Activated naive CD4-positive, alpha-beta T cell treated with anti-CD3 and anti-CD28 coated beads for 36 hours (primary cell): Measurements from ENCODE around the gene PYROXD2. TPM values are rescaled to one million over a fixed set of nuclear protein-coding genes. Genes with fewer than 3 reads are reported as not detected.

ENCODE experiments used
- CTCF ChIA-PET: fragments of 350-600 bp; sonication (Branson Sonifier 250); formaldehyde crosslinking; loops from one replicate; lab custom pipeline; 2021; ENCODE audit warnings: antibody characterized with exemption; lab: Charles Lee
- DNase-seq: peaks from one replicate; pipeline ENCODE4 v3.0.0-alpha.2; 2020
- H3K27ac Mint-ChIP-seq: one replicate; pipeline ENCODE4 v1.8.0; 2021; ENCODE audit warnings: mild to moderate bottlenecking, mixed read lengths
- H3K27me3 Mint-ChIP-seq: one replicate; pipeline ENCODE4 v1.8.0; 2021; ENCODE audit warnings: low read depth, mixed read lengths
- H3K36me3 Mint-ChIP-seq: one replicate; pipeline ENCODE4 v1.8.0; 2021; ENCODE audit warnings: low read depth, mixed read lengths
- H3K4me1 Mint-ChIP-seq: one replicate; pipeline ENCODE4 v1.8.0; 2021; ENCODE audit warnings: low read depth, mixed read lengths
- H3K4me3 Mint-ChIP-seq: one replicate; pipeline ENCODE4 v1.8.0; 2021; ENCODE audit warnings: mild to moderate bottlenecking, moderate library complexity, mixed read lengths
- H3K9me3 Mint-ChIP-seq: one replicate; pipeline ENCODE4 v1.8.0; 2021; ENCODE audit warnings: mixed read lengths
- intact Hi-C: fragments of 100-400 bp; cut with micrococcal nuclease; formaldehyde crosslinking; loops from one replicate; pipeline ENCODE4 v1.15.1; 2023
- total RNA-seq, 2 experiments: library from RNA; stranded (reverse); gene quantifications; one replicate each; pipeline ENCODE4 v1.2.3, GENCODE V29; 2021

The PYROXD2 gene
- total RNA-seq, 2 experiments from 2014 or later, result 4.2 to 5.0 TPM

GRCh38 chr10:98380493-98381339 lies 34.3 kb downstream of the PYROXD2 start:
- peaks cover 3% of the 10 kb centered on the region for H3K9me3 Mint-ChIP-seq
- no peaks in the 10 kb centered on the region for H3K36me3 Mint-ChIP-seq
- intact Hi-C loops, result no loop called here
- no peak overlapping the region for H3K27ac Mint-ChIP-seq
- H3K27me3 Mint-ChIP-seq, result no peaks in the 10 kb centered on the region
- H3K4me1 Mint-ChIP-seq, result no peaks in the 10 kb centered on the region
- no peak for DNase-seq
- CTCF ChIA-PET, result no interaction called here
- no peak overlapping the region for H3K4me3 Mint-ChIP-seq

GRCh38 chr10:98378722-98379121 lies 36.3 kb downstream of the PYROXD2 start:
- H3K27me3 Mint-ChIP-seq, result no peaks in the 10 kb centered on the region
- no peak overlapping the region for H3K27ac Mint-ChIP-seq
- H3K4me3 Mint-ChIP-seq, result no peak overlapping the region
- H3K9me3 Mint-ChIP-seq, result peaks cover 3% of the 10 kb centered on the region
- CTCF ChIA-PET, result interaction anchor here (1.0 kb wide), 1 partner anchor 47 kb away, joined by 3 read pairs; no protein-coding TSS in a partner anchor
- no peaks in the 10 kb centered on the region for H3K36me3 Mint-ChIP-seq
- H3K4me1 Mint-ChIP-seq, result no peaks in the 10 kb centered on the region
- no peak for DNase-seq
- intact Hi-C loops, result no loop called here

- H3K9me3 Mint-ChIP-seq, result peaks cover 3% of the 10 kb centered on the region
Measured at GRCh38 chr10:98377536-98377935, 37.4 kb downstream of the PYROXD2 start.

GRCh38 chr10:98377001-98377400 lies 38.0 kb downstream of the PYROXD2 start:
- Mint-ChIP-seq H3K27me3 (peaks cover 1% of the 10 kb centered on the region), H3K36me3 (no peaks in the 10 kb centered on the region), H3K4me3 (no peak overlapping the region), H3K27ac (no peak overlapping the region), H3K9me3 (peaks cover 3% of the 10 kb centered on the region), H3K4me1 (no peaks in the 10 kb centered on the region)
- CTCF ChIA-PET, result no interaction called here
- intact Hi-C loops, result no loop called here
- DNase-seq, result no peak

More at GRCh38 chr10:98377536-98377935, 37.4 kb downstream of the PYROXD2 start:
- Mint-ChIP-seq H3K4me3 (no peak overlapping the region), H3K36me3 (no peaks in the 10 kb centered on the region), H3K27me3 (no peaks in the 10 kb centered on the region), H3K27ac (no peak overlapping the region), H3K4me1 (no peaks in the 10 kb centered on the region)
- CTCF ChIA-PET, result interaction anchor here (1.0 kb wide), 1 partner anchor 49 kb away, joined by 3 read pairs; no protein-coding TSS in a partner anchor
- DNase-seq, result no peak
- intact Hi-C loops, result no loop called here

- peaks cover 2% of the 10 kb centered on the region for H3K27me3 Mint-ChIP-seq
- H3K4me1 Mint-ChIP-seq, result no peaks in the 10 kb centered on the region
- CTCF ChIA-PET, result interaction anchor here (0.7 kb wide), 1 partner anchor 214 kb away, joined by 3 read pairs; no protein-coding TSS in a partner anchor
Measured at GRCh38 chr10:98376485-98376884, 38.5 kb downstream of the PYROXD2 start.

GRCh38 chr10:98374217-98374985 lies 40.6 kb downstream of the PYROXD2 start:
- CTCF ChIA-PET, result no interaction called here
- H3K9me3 Mint-ChIP-seq, result peaks cover 3% of the 10 kb centered on the region
- DNase-seq, result no peak
- peaks cover 2% of the 10 kb centered on the region for H3K27me3 Mint-ChIP-seq
- no peak overlapping the region for H3K27ac Mint-ChIP-seq
- no peaks in the 10 kb centered on the region for H3K4me1 Mint-ChIP-seq
- H3K4me3 Mint-ChIP-seq, result no peak overlapping the region
- H3K36me3 Mint-ChIP-seq, result no peaks in the 10 kb centered on the region
- intact Hi-C loops, result no loop called here

More at GRCh38 chr10:98376485-98376884, 38.5 kb downstream of the PYROXD2 start:
- H3K4me3 Mint-ChIP-seq, result no peak overlapping the region
- intact Hi-C loops, result no loop called here
- H3K9me3 Mint-ChIP-seq, result peaks cover 3% of the 10 kb centered on the region
- no peak overlapping the region for H3K27ac Mint-ChIP-seq
- H3K36me3 Mint-ChIP-seq, result no peaks in the 10 kb centered on the region
- DNase-seq, result no peak

GRCh38 chr10:98373260-98374040 lies 41.5 kb downstream of the PYROXD2 start:
- no peaks in the 10 kb centered on the region for H3K36me3 Mint-ChIP-seq
- intact Hi-C loops, result no loop called here
- H3K4me1 Mint-ChIP-seq, result no peaks in the 10 kb centered on the region
- CTCF ChIA-PET, result no interaction called here
- H3K4me3 Mint-ChIP-seq, result no peak overlapping the region
- H3K27me3 Mint-ChIP-seq, result peaks cover 2% of the 10 kb centered on the region
- H3K27ac Mint-ChIP-seq, result no peak overlapping the region
- H3K9me3 Mint-ChIP-seq, result peaks cover 3% of the 10 kb centered on the region
- no peak for DNase-seq

GRCh38 chr10:98370831-98371820 lies 43.9 kb downstream of the PYROXD2 start:
- intact Hi-C loops, result no loop called here
- Mint-ChIP-seq H3K4me1 (no peaks in the 10 kb centered on the region), H3K9me3 (no peaks in the 10 kb centered on the region)

GRCh38 chr10:98369801-98370200 lies 45.2 kb downstream of the PYROXD2 start:
- CTCF ChIA-PET, result no interaction called here
- no peak overlapping the region for H3K4me3 Mint-ChIP-seq
- intact Hi-C loops, result no loop called here
- H3K27ac Mint-ChIP-seq, result no peak overlapping the region
- H3K9me3 Mint-ChIP-seq, result no peaks in the 10 kb centered on the region
- H3K4me1 Mint-ChIP-seq, result no peaks in the 10 kb centered on the region
- H3K36me3 Mint-ChIP-seq, result no peaks in the 10 kb centered on the region
- H3K27me3 Mint-ChIP-seq, result peaks cover 2% of the 10 kb centered on the region
- no peak for DNase-seq

More at GRCh38 chr10:98370831-98371820, 43.9 kb downstream of the PYROXD2 start:
- H3K36me3 Mint-ChIP-seq, result no peaks in the 10 kb centered on the region
- CTCF ChIA-PET, result no interaction called here
- no peak overlapping the region for H3K4me3 Mint-ChIP-seq
- peaks cover 2% of the 10 kb centered on the region for H3K27me3 Mint-ChIP-seq
- no peak overlapping the region for H3K27ac Mint-ChIP-seq
- DNase-seq, result no peak

- DNase-seq, result no peak
- H3K4me3 Mint-ChIP-seq, result no peak overlapping the region
- no peaks in the 10 kb centered on the region for H3K9me3 Mint-ChIP-seq
- CTCF ChIA-PET, result no interaction called here
- H3K27ac Mint-ChIP-seq, result no peak overlapping the region
- no peaks in the 10 kb centered on the region for H3K4me1 Mint-ChIP-seq
- peaks cover 2% of the 10 kb centered on the region for H3K27me3 Mint-ChIP-seq
- no peaks in the 10 kb centered on the region for H3K36me3 Mint-ChIP-seq
- intact Hi-C loops, result no loop called here
Measured at GRCh38 chr10:98368644-98369043, 46.3 kb downstream of the PYROXD2 start.
